Mesangial cell (primary cell): ENCODE results near the gene CCL3. TPM values are rescaled to one million over a fixed set of nuclear protein-coding genes. Genes with fewer than 3 reads are reported as not detected.

Experiments used
- total RNA-seq: library from RNA; depleted of rRNA; stranded (reverse); fragments of >200 nt; gene quantifications from 2 replicates; pipeline ENCODE4 v1.2.3, GENCODE V29; 2015

CCL3 gene
- not detected in 2 replicates for total RNA-seq

GRCh38 chr17:36089888-36090836, at the start of gene CCL3:
Gene CCL3, minus strand, starts transcription at chr17:36090143. Its CDS starts 85 bp downstream, at chr17:36090058.

GRCh38 chr17:36103401-36103975, 13.5 kb upstream of the CCL3 start, which contains the start of gene CCL4:
Gene CCL4, plus strand, starts transcription at chr17:36103827. Its CDS starts 79 bp downstream, at chr17:36103906.

GRCh38 chr17:36063786-36064541, 26.0 kb downstream of the CCL3 start, which contains the start of gene CCL18:
Gene CCL18, plus strand, starts transcription at chr17:36064272. Its CDS starts 71 bp downstream, at chr17:36064343.

Other genes starting within 250 kb of the CCL3 start
- not detected in 2 replicates for gene HEATR9, start 221.3 kb downstream of the CCL3 start, total RNA-seq
- gene CCL5, start 209.8 kb downstream of the CCL3 start, total RNA-seq = not detected in 2 replicates
- 0.25 and 1.3 TPM in 2 replicates for gene RDM1, start 159.4 kb downstream of the CCL3 start, total RNA-seq
- gene LYZL6, start 146.4 kb downstream of the CCL3 start, total RNA-seq = not detected in 2 replicates
- gene CCL16, start 108.6 kb downstream of the CCL3 start, total RNA-seq = not detected in 2 replicates
- not detected in 2 replicates for gene CCL14, start 103.4 kb downstream of the CCL3 start, total RNA-seq
- gene CCL15, start 88.6 kb downstream of the CCL3 start, total RNA-seq = not detected in 2 replicates
- not detected in 2 replicates for gene CCL23, start 72.2 kb downstream of the CCL3 start, total RNA-seq
- gene CCL18, start 25.9 kb downstream of the CCL3 start, total RNA-seq = not detected in 2 replicates
- not detected in 2 replicates for gene CCL4, start 13.7 kb upstream of the CCL3 start, total RNA-seq
- gene TBC1D3B, start 86.5 kb upstream of the CCL3 start, total RNA-seq = 1.8 TPM in 1 of 2 replicates, not detected in the other
- gene CCL3L1, start 106.6 kb upstream of the CCL3 start, total RNA-seq = not detected in 2 replicates
- gene CCL4L2, start 120.9 kb upstream of the CCL3 start, total RNA-seq = not detected in 2 replicates
- 2.5 TPM in 1 of 2 replicates, not detected in the other for gene TBC1D3I, start 174.4 kb upstream of the CCL3 start, total RNA-seq
- not detected in 2 replicates for gene TBC1D3G, start 233.7 kb upstream of the CCL3 start, total RNA-seq